SK-N-SH (cell line): ENCODE results near the gene C2orf49. TPM values are rescaled to one million over a fixed set of nuclear protein-coding genes. Genes with fewer than 3 reads are reported as not detected.

Experiments
- CTCF ChIA-PET: fragments of 300-600, 350-600 bp; formaldehyde crosslinking; extraction: SDS; loops from one replicate; lab custom pipeline; 2021; lab: Yijun Ruan, JAX
- POLR2A ChIA-PET: fragments of 350-600 bp; sonication (Branson Sonifier 250); formaldehyde crosslinking; extraction: SDS; loops from one replicate; lab custom pipeline; 2020; ENCODE audit warnings: antibody characterized with exemption, inconsistent platforms; lab: Yijun Ruan, JAX
- DNase-seq: peaks from one replicate; pipeline ENCODE4 v3.0.0; 2012
- H2AFZ ChIP-seq: fragments of 200-600 bp; sonication (generic); 2 replicates; pipeline ENCODE4 v1.8.1; 2016; ENCODE audit warnings: antibody characterized with exemption, mild to moderate bottlenecking, low read depth
- H3F3A ChIP-seq: fragments of 200-600 bp; sonication (generic); replicated peaks from 2 replicates; pipeline ENCODE3; 2016; ENCODE audit warnings: antibody characterized with exemption, mild to moderate bottlenecking; ENCODE audit not compliant: insufficient read depth
- H3K27ac ChIP-seq, 2 experiments: fragments of 200-500 bp in 1 of 2; fragments of 200-600 bp in 1 of 2; sonication (Bioruptor generic) in 1 of 2; sonication (generic), shearing (Covaris generic) in 1 of 2; 2 replicates each; pipeline versions ENCODE4 v1.5.1 to v1.6.1; 2014 to 2016; ENCODE audit warnings: low read depth in 2 of 2, inconsistent platforms in 1 of 2, low read length in 1 of 2, mild to moderate bottlenecking in 1 of 2, mixed read lengths in 1 of 2
- H3K27me3 ChIP-seq: fragments of 200-600 bp; sonication (generic), shearing (Covaris generic); 2 replicates; pipeline ENCODE4 v1.6.1; 2016; ENCODE audit warnings: mixed run types; ENCODE audit not compliant: insufficient read depth
- H3K36me3 ChIP-seq, 2 experiments: fragments of 200-500 bp in 1 of 2; fragments of 200-600 bp in 1 of 2; sonication (Bioruptor generic) in 1 of 2; sonication (generic) in 1 of 2; replicated peaks in 1 of 2; 2 replicates each; pipeline versions ENCODE3 to v1.5.1; 2014 to 2016; ENCODE audit warnings: low read length in 1 of 2, mild to moderate bottlenecking in 1 of 2; ENCODE audit not compliant: insufficient read depth in 2 of 2, control insufficient read depth in 1 of 2
- H3K4me1 ChIP-seq, 2 experiments: fragments of 200-500 bp in 1 of 2; fragments of 200-600 bp in 1 of 2; sonication (Bioruptor generic) in 1 of 2; sonication (generic), shearing (Covaris generic) in 1 of 2; 2 replicates each; pipeline versions ENCODE4 v1.5.1 to v1.6.1; 2014 to 2016; ENCODE audit warnings: low read depth in 1 of 2, low read length in 1 of 2, mixed run types in 1 of 2; ENCODE audit not compliant: insufficient read depth in 2 of 2, control insufficient read depth in 1 of 2
- H3K4me2 ChIP-seq: fragments of 200-600 bp; sonication (generic), shearing (Covaris generic); 2 replicates; pipeline ENCODE4 v1.6.1; 2017; ENCODE audit warnings: mixed run types
- H3K4me3 ChIP-seq, 2 experiments: fragments of 200-500 bp in 1 of 2; fragments of 200-600 bp in 1 of 2; sonication (Bioruptor generic) in 1 of 2; sonication (generic), shearing (Covaris generic) in 1 of 2; 2 replicates each; pipeline versions ENCODE4 v1.5.1 to v1.8.1; 2014 to 2016; ENCODE audit warnings: low read depth in 2 of 2, inconsistent platforms in 1 of 2, low read length in 1 of 2, mild to moderate bottlenecking in 1 of 2, mixed read lengths in 1 of 2, moderate library complexity in 1 of 2
- H3K79me2 ChIP-seq: fragments of 200-600 bp; sonication (generic); 2 replicates; pipeline ENCODE4 v1.8.1; 2017; ENCODE audit warnings: mild to moderate bottlenecking; ENCODE audit not compliant: insufficient read depth
- H3K9ac ChIP-seq: fragments of 200-600 bp; sonication (generic); 2 replicates; pipeline ENCODE4 v1.6.1; 2017; ENCODE audit warnings: mixed run types
- H3K9me2 ChIP-seq: fragments of 200-600 bp; sonication (generic); 2 replicates; pipeline ENCODE4 v1.6.1; 2017; ENCODE audit warnings: mixed run types
- H3K9me3 ChIP-seq: fragments of 200-600 bp; sonication (generic); 2 replicates; pipeline ENCODE4 v1.6.1; 2017; ENCODE audit warnings: mixed run types, mild to moderate bottlenecking, moderate library complexity
- H4K20me1 ChIP-seq: fragments of 200-600 bp; sonication (generic); 2 replicates; pipeline ENCODE4 v1.6.1; 2017; ENCODE audit warnings: mild to moderate bottlenecking, mixed run types; ENCODE audit not compliant: insufficient read depth
- EP300 ChIP-seq, 2 experiments: IDR thresholded peaks; 2 replicates each; pipeline versions ENCODE4 v1.4.0 to v1.6.1; 2012; ENCODE audit warnings: borderline replicate concordance in 1 of 2, low read depth in 1 of 2, low read length in 1 of 2
- EZH2phosphoT487 ChIP-seq: fragments of 200-600 bp; sonication (generic); IDR thresholded peaks from 2 replicates; pipeline ENCODE4 v1.6.1; 2017; ENCODE audit warnings: low read depth, mixed run types, mild to moderate bottlenecking, antibody characterized with exemption, moderate library complexity, borderline replicate concordance
- FOSL2 ChIP-seq: IDR thresholded peaks from 2 replicates; pipeline ENCODE4 v1.4.0; 2012; ENCODE audit warnings: low read depth, mild to moderate bottlenecking, moderate library complexity, borderline replicate concordance
- FOXJ3 ChIP-seq: sonication (generic); formaldehyde crosslinking; IDR thresholded peaks from 2 replicates; pipeline ENCODE4 v1.5.1; 2020; ENCODE audit warnings: mild to moderate bottlenecking, missing genetic modification reagents
- GABPA ChIP-seq: IDR thresholded peaks from 2 replicates; pipeline ENCODE4 v1.4.0; 2012; ENCODE audit warnings: low read depth, mild to moderate bottlenecking
- GATA2 ChIP-seq: sonication (generic); formaldehyde crosslinking; IDR thresholded peaks from 2 replicates; pipeline ENCODE4 v1.5.0; 2020; ENCODE audit warnings: mild to moderate bottlenecking, missing genetic modification reagents
- IRF3 ChIP-seq: fragments of 150-350 bp; IDR thresholded peaks from 2 replicates; pipeline ENCODE4 v1.6.1; 2016; ENCODE audit warnings: mild to moderate bottlenecking, low read depth, low read length
- JUND ChIP-seq: IDR thresholded peaks from 2 replicates; pipeline ENCODE4 v1.4.0; 2012
- MAX ChIP-seq: IDR thresholded peaks from 2 replicates; pipeline ENCODE4 v1.4.0; 2012; ENCODE audit warnings: low read depth
- MEF2A ChIP-seq: IDR thresholded peaks from 2 replicates; pipeline ENCODE4 v1.4.0; 2012; ENCODE audit warnings: low read depth, borderline replicate concordance
- NFIC ChIP-seq: IDR thresholded peaks from 2 replicates; pipeline ENCODE4 v1.4.0; 2012; ENCODE audit warnings: borderline replicate concordance
- REST ChIP-seq: IDR thresholded peaks from 2 replicates; pipeline ENCODE4 v1.6.1; 2012; ENCODE audit warnings: mild to moderate bottlenecking, low read depth, low read length, moderate library complexity
- USF1 ChIP-seq: IDR thresholded peaks from 2 replicates; pipeline ENCODE4 v1.4.0; 2012; ENCODE audit warnings: low read depth, borderline replicate concordance
- USF2 ChIP-seq: fragments of 150-350 bp; IDR thresholded peaks from 2 replicates; pipeline ENCODE4 v1.6.1; 2017; ENCODE audit warnings: antibody characterized with exemption, low read length, low read depth, borderline replicate concordance
- YY1 ChIP-seq: IDR thresholded peaks from 2 replicates; pipeline ENCODE4 v1.4.0; 2012; ENCODE audit warnings: low read depth, mild to moderate bottlenecking
- WGBS: methylation state at CpG from one replicate; pipeline ENCODE4 v1.1.6; 2017; ENCODE audit warnings: low lambda C conversion rate; 5-methylcytosine and 5-hydroxymethylcytosine counted together
- polyA plus RNA-seq, 3 experiments: library from polyadenylated mRNA; depleted of rRNA; stranded (reverse); fragments of >200 nt; gene quantifications; 2 replicates each; pipeline ENCODE4 v1.2.3, GENCODE V29; 2012

Gene C2orf49
- polyA plus RNA-seq, 1 of the 3 experiments (the other 2 are of a cell fraction) = 7.6 TPM

- Histone ChIP-seq H3F3A (peaks cover 32% of the 10 kb centered on the region), H3K79me2 (no peaks in the 10 kb centered on the region), H3K4me3 (no peak overlapping the region), H3K9me3 (0 out of 2 replicates have a peak, but pooled peaks cover 5% of the 10 kb centered on the region), H3K9me2 (no peaks in the 10 kb centered on the region), H4K20me1 (no peaks in the 10 kb centered on the region), H3K4me2 (no peak overlapping the region), H3K27ac (no peak overlapping the region), H3K9ac (no peak overlapping the region), H3K4me1 (no peaks in the 10 kb centered on the region; a peak in 1 of 4 replicates), H3K36me3 (peaks cover 64 to 67% of the 10 kb centered on the region in 2 experiments), H2AFZ (no peak overlapping the region)
- ChIA-PET CTCF (interaction anchor here (1.4 kb wide), 2 partner anchors 11 to 162 kb away, joined by 3 to 6 read pairs; no protein-coding TSS in a partner anchor), POLR2A (no interaction called here)
- no peak for DNase-seq
- 98% methylated on average over 6 of the region's 6 CpGs for WGBS
- TF ChIP-seq USF1 (no peak), MEF2A (no peak), EP300 (IDR thresholded peaks at IDR 0.05; ENCODE audit: borderline replicate concordance in 1 of 2, low read depth in 1 of 2, low read length in 1 of 2) (no peak), GATA2 (CRISPR knock-in tag) (no peak), REST (no peak), NFIC (no peak), YY1 (no peak), MAX (no peak), GABPA (no peak)
- TF ChIP-seq, all 33 proteins: peak for 0
- no peaks in the 10 kb centered on the region for H3K27me3 ChIP-seq
These were observed 21.3 kb downstream of the C2orf49 start for GRCh38 chr2:105358593-105358992.

- Histone ChIP-seq H3K9me3 (0 out of 2 replicates have a peak, but pooled peaks cover 5% of the 10 kb centered on the region), H3K4me1 (no peaks in the 10 kb centered on the region; a peak in 1 of 4 replicates), H3K4me2 (no peak overlapping the region), H2AFZ (no peak overlapping the region), H3F3A (peaks cover 32% of the 10 kb centered on the region), H3K9me2 (no peaks in the 10 kb centered on the region), H3K36me3 (peaks cover 56 to 70% of the 10 kb centered on the region in 2 experiments), H3K79me2 (no peaks in the 10 kb centered on the region), H3K27ac (no peak overlapping the region), H3K9ac (no peak overlapping the region), H3K4me3 (no peak overlapping the region), H3K27me3 (no peaks in the 10 kb centered on the region), H4K20me1 (no peaks in the 10 kb centered on the region)
- no peak for DNase-seq
- ChIA-PET POLR2A (no interaction called here), CTCF (interaction anchor here (8.6 kb wide), 1 partner anchor 158 kb away, joined by 129 read pairs; no protein-coding TSS in a partner anchor)
- WGBS = 88% methylated on average over 11 of the region's 11 CpGs
- TF ChIP-seq USF2 (no peak), FOSL2 (no peak), MAX (no peak), EZH2phosphoT487 (no peak), JUND (no peak), IRF3 (no peak), FOXJ3 (CRISPR knock-in tag) (no peak)
These were observed 24.0 kb downstream of the C2orf49 start for GRCh38 chr2:105361102-105361889.
